Measurements from ENCODE around the gene MAD1L1.

Gene MAD1L1

GRCh38 chr7:2019711-2020511 lies 212.8 kb downstream of the MAD1L1 start:
- no peak for DNase-seq

GRCh38 chr7:2019461-2019710 lies 213.4 kb downstream of the MAD1L1 start:
- DNase-seq, result no peak

GRCh38 chr7:2018569-2019460 lies 213.9 kb downstream of the MAD1L1 start:
- no peak for DNase-seq

GRCh38 chr7:2017914-2018568 lies 214.7 kb downstream of the MAD1L1 start:
- no peak for DNase-seq

- no peak for DNase-seq
Observed at GRCh38 chr7:2017481-2017891, 215.3 kb downstream of the MAD1L1 start.

- DNase-seq, result no peak
Observed at GRCh38 chr7:2016761-2017480, 215.8 kb downstream of the MAD1L1 start.

- no peak for DNase-seq
Observed at GRCh38 chr7:2016021-2016631, 216.6 kb downstream of the MAD1L1 start.

GRCh38 chr7:2015251-2015871 lies 217.4 kb downstream of the MAD1L1 start:
- DNase-seq, result no peak

GRCh38 chr7:2014391-2015241 lies 218.1 kb downstream of the MAD1L1 start:
- DNase-seq, result no peak

GRCh38 chr7:2013381-2014311 lies 219.1 kb downstream of the MAD1L1 start:
- DNase-seq, result no peak

GRCh38 chr7:2012981-2013380 lies 219.8 kb downstream of the MAD1L1 start:
- no peak for DNase-seq

- no peak for DNase-seq
Observed at GRCh38 chr7:2012044-2012900, 220.5 kb downstream of the MAD1L1 start.

- DNase-seq, result no peak
Observed at GRCh38 chr7:2011266-2012043, 221.3 kb downstream of the MAD1L1 start.

- no peak for DNase-seq
Observed at GRCh38 chr7:2010551-2011265, 222.0 kb downstream of the MAD1L1 start.

GRCh38 chr7:2010101-2010500 lies 222.6 kb downstream of the MAD1L1 start:
- DNase-seq, result no peak

- DNase-seq, result no peak
Observed at GRCh38 chr7:2009541-2010001, 223.2 kb downstream of the MAD1L1 start.

- no peak for DNase-seq
Observed at GRCh38 chr7:2008936-2009540, 223.7 kb downstream of the MAD1L1 start.

All from CD4-positive, alpha-beta T cell treated with Interleukin-10 for 1 hour (primary cell).